Spleen (tissue), 11 donors: Measurements from ENCODE around the gene HERPUD1. TPM values are rescaled to one million over a fixed set of nuclear protein-coding genes. Genes with fewer than 3 reads are reported as not detected.

Experiments used
- DNase-seq: peaks from one replicate; pipeline ENCODE4 v3.0.0-alpha.2; 2020
- H3K27ac ChIP-seq, 8 donors: fragments of 200-600 bp; sonication (generic) in 7 of 8; 1 replicate in 4 of 8; 2 replicates in 4 of 8; pipeline versions ENCODE4 v1.5.0 to v1.8.0; 2016 to 2021; ENCODE audit warnings: inconsistent platforms in 4 of 8, mild to moderate bottlenecking in 4 of 8, moderate library complexity in 1 of 8
- H3K27me3 ChIP-seq, 7 donors: fragments of 200-600 bp; sonication (generic) in 6 of 7; replicated peaks in 1 of 7; 1 replicate in 4 of 7; 2 replicates in 3 of 7; pipeline versions ENCODE4 v1.5.0 to v1.8.0; 2016 to 2021; ENCODE audit warnings: inconsistent platforms in 3 of 7, mild to moderate bottlenecking in 1 of 7
- H3K36me3 ChIP-seq, 6 donors: fragments of 200-600 bp; sonication (generic) in 5 of 6; 1 replicate in 4 of 6; 2 replicates in 2 of 6; pipeline versions ENCODE4 v1.5.0 to v1.8.0; 2016 to 2021; ENCODE audit warnings: inconsistent platforms in 2 of 6
- H3K4me1 ChIP-seq, 6 donors: fragments of 200-600 bp; sonication (generic) in 5 of 6; 1 replicate in 3 of 6; 2 replicates in 3 of 6; pipeline versions ENCODE4 v1.5.0 to v1.8.0; 2016 to 2021; ENCODE audit warnings: inconsistent platforms in 3 of 6
- H3K4me3 ChIP-seq, 8 donors: fragments of 200-600 bp; sonication (generic) in 7 of 8; 1 replicate in 4 of 8; 2 replicates in 4 of 8; pipeline versions ENCODE4 v1.5.0 to v1.8.0; 2016 to 2021; ENCODE audit warnings: inconsistent platforms in 4 of 8, mild to moderate bottlenecking in 4 of 8, moderate library complexity in 2 of 8
- H3K9me3 ChIP-seq, 8 donors: fragments of 200-600 bp; sonication (generic) in 7 of 8; 1 replicate in 4 of 8; 2 replicates in 4 of 8; pipeline versions ENCODE4 v1.5.0 to v1.8.0; 2016 to 2021; ENCODE audit warnings: inconsistent platforms in 4 of 8
- CTCF ChIP-seq, 11 experiments: fragments of 200-600 bp in 7 of 11; fragments of 450-650 bp in 4 of 11; sonication (generic) in 4 of 11; IDR thresholded peaks in 8 of 11; conservative IDR thresholded peaks in 3 of 11; 1 replicate in 7 of 11; 2 replicates in 4 of 11; pipeline versions ENCODE4 v1.4.0 to v1.8.0; 2016 to 2021; ENCODE audit warnings: antibody characterized with exemption in 11 of 11, inconsistent platforms in 4 of 11, mild to moderate bottlenecking in 1 of 11
- POLR2A ChIP-seq, 3 donors: fragments of 450-650 bp; IDR thresholded peaks; one replicate each; pipeline ENCODE4 v1.5.1; 2017; ENCODE audit warnings: antibody characterized with exemption in 3 of 3, mild to moderate bottlenecking in 1 of 3
- POLR2AphosphoS5 ChIP-seq, 3 donors: sonication (generic); formaldehyde crosslinking; IDR thresholded peaks; one replicate each; pipeline ENCODE4 v1.5.1; 2017; ENCODE audit warnings: antibody characterized with exemption in 3 of 3
- WGBS, 5 donors: extraction: QIAGEN DNeasy Blood & Tissue Kit in 3 of 5; methylation state at CpG; one replicate each; pipeline versions ENCODE4 v1.1.5 to v1.1.7; 2013 to 2018; 5-methylcytosine and 5-hydroxymethylcytosine counted together
- intact Hi-C: fragments of 100-400 bp; cut with DNase I; formaldehyde crosslinking; loops from one replicate; pipeline ENCODE4 v1.15.0; 2023; ENCODE audit warnings: low total_unique reads
- polyA plus RNA-seq, 3 donors: library from polyadenylated mRNA; stranded (reverse); fragments of 200-250 nt; gene quantifications; one replicate each; pipeline ENCODE4 v1.2.1, GENCODE V29; 2013
- total RNA-seq, 7 donors: library from RNA; depleted of rRNA in 3 of 7; stranded (reverse); fragments of >200 nt in 3 of 7; fragmentation: NEBNext Ultra II Directional in 4 of 7; extraction: Animal tissue kit (Norgen Biotek cat#: 25700) in 4 of 7; gene quantifications; one replicate each; pipeline versions ENCODE4 v1.1.0 to v1.2.1, GENCODE V29; 2016 to 2021
- donor health status: healthy with polysubstance abuse.
- donor health status: DM: no; HTN: no; CAD: no; lungs with moderate emphysema.
- donor health status: DM: no; HTN: no; CAD: no.
- donor health status: Bipolar disorder and iron deficiency.
- donor health status: healthy.
- donor health status: DM: no; HTN: no; CAD: no.
- donor health status: DM: yes; HTN: yes; CAD: no.

Gene HERPUD1
- total and polyA plus RNA-seq, 10 donors, result 84.1 to 370 (median 193) TPM

DNA sequence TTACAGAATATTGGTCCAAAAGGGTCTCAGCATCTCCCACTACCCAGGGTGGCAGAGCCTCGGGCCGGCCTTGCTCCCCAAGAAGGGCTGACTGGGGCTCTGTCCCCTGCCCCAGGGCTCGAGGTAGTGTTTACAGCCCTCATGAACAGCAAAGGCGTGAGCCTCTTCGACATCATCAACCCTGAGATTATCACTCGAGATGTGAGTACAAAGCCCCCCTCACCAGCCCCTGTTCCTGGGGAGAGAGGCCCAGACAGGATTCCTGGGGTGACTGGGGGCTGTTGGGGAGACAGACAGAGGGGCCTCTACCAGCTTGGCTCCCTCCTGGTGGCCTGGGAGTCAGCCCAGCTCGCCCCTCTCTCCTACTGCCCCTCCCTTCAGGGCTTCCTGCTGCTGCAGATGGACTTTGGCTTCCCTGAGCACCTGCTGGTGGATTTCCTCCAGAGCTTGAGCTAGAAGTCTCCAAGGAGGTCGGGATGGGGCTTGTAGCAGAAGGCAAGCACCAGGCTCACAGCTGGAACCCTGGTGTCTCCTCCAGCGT is 51.3 kb downstream of the HERPUD1 start:
- no peak overlapping the region for H3K4me3 ChIP-seq
- H3K4me1 ChIP-seq, result peaks cover 31 to 100% (median 75%) of the 10 kb centered on the region in 6 donors
- H3K27me3 ChIP-seq, result no peaks in the 10 kb centered on the region
- DNase-seq, result peak; percentile 69
- no peaks in the 10 kb centered on the region for H3K9me3 ChIP-seq
- 71 to 78% (median 76%) methylated on average over 8 to 9 of the region's 9 CpGs for WGBS, 5 donors
- H3K27ac ChIP-seq, result peak overlapping the region in 2 of 8 donors; percentile 26 to 27
- intact Hi-C loops, result no loop called here
- peaks cover 0 to 49% (median 4%) of the 10 kb centered on the region in 6 donors for H3K36me3 ChIP-seq
- TF ChIP-seq CTCF (IDR thresholded peaks at IDR 0.05 in 8 of 11, conservative IDR thresholded peaks at IDR 0.05 in 3 of 11) (no peak), POLR2A (IDR thresholded peaks at IDR 0.05) (no peak), POLR2AphosphoS5 (IDR thresholded peaks at IDR 0.05) (no peak)

DNA sequence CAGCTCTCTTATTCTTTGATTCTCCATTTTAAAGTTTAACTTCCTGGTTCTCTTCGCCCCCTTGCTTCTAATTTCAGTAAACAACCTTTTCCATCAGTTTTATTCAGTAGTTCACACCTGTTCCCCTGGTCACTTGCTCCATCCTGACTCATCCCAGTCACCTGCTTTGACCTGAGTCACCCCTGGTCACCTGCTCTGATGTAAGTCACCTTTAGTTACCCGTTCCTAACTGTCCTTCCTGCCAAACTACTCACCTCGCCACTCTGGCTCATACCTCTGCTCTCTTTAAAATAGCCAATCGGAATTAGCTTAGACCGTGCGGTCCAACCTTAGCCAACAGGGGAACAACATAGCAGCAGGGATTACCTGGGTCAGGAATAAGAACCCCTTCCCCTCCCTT is 52.7 kb downstream of the HERPUD1 start:
- intact Hi-C loops, result no loop called here
- TF ChIP-seq POLR2AphosphoS5 (IDR thresholded peaks at IDR 0.05) (no peak), POLR2A (IDR thresholded peaks at IDR 0.05) (no peak), CTCF (IDR thresholded peaks at IDR 0.05 in 8 of 11, conservative IDR thresholded peaks at IDR 0.05 in 3 of 11) (no peak)
- peak; percentile 17 for DNase-seq
- peak overlapping the region in 5 of 8 donors; percentile 56 to 96 (median 94) for H3K27ac ChIP-seq
- peaks cover 0 to 49% (median 4%) of the 10 kb centered on the region in 6 donors for H3K36me3 ChIP-seq
- H3K4me1 ChIP-seq, result peaks cover 37 to 97% (median 74%) of the 10 kb centered on the region in 6 donors
- 86 to 93% (median 90%) methylated on average over 6 of the region's 6 CpGs for whole genome bisulfite sequencing, 5 donors
- no peak overlapping the region for H3K4me3 ChIP-seq
- H3K9me3 ChIP-seq, result no peaks in the 10 kb centered on the region
- H3K27me3 ChIP-seq, result no peaks in the 10 kb centered on the region

- DNase-seq, result peak; percentile 74
- H3K4me3 ChIP-seq, result no peak overlapping the region
- peaks cover 37 to 97% (median 74%) of the 10 kb centered on the region in 6 donors for H3K4me1 ChIP-seq
- 60 to 78% (median 68%) methylated on average over 7 of the region's 7 CpGs for WGBS, 5 donors
- no peak for TF ChIP-seq POLR2AphosphoS5 (IDR thresholded peaks at IDR 0.05)
- no peak for TF ChIP-seq CTCF (IDR thresholded peaks at IDR 0.05 in 8 of 11, conservative IDR thresholded peaks at IDR 0.05 in 3 of 11)
- TF ChIP-seq POLR2A (IDR thresholded peaks at IDR 0.05), result no peak
- peaks cover 0 to 49% (median 4%) of the 10 kb centered on the region in 6 donors for H3K36me3 ChIP-seq
- H3K27me3 ChIP-seq, result no peaks in the 10 kb centered on the region
- peak overlapping the region; percentile 56 to 96 (median 82) for H3K27ac ChIP-seq
- H3K9me3 ChIP-seq, result no peaks in the 10 kb centered on the region
- intact Hi-C loops, result no loop called here
Measured at GRCh38 chr16:56985288-56985961, 53.5 kb downstream of the HERPUD1 start.

GRCh38 chr16:56985962-56986360 is 54.0 kb downstream of the HERPUD1 start:
- peaks cover 42 to 97% (median 75%) of the 10 kb centered on the region in 6 donors for H3K4me1 ChIP-seq
- DNase-seq, result peak; percentile 49

More at GRCh38 chr16:56985962-56986360, 54.0 kb downstream of the HERPUD1 start:
- no peak overlapping the region for H3K4me3 ChIP-seq
- 49 to 100% (median 55%) methylated on average over 1 to 2 of the region's 2 CpGs for WGBS, 5 donors
- TF ChIP-seq POLR2A (IDR thresholded peaks at IDR 0.05), result no peak
- no peak for TF ChIP-seq CTCF (IDR thresholded peaks at IDR 0.05 in 8 of 11, conservative IDR thresholded peaks at IDR 0.05 in 3 of 11)
- no peak for TF ChIP-seq POLR2AphosphoS5 (IDR thresholded peaks at IDR 0.05)
- H3K27me3 ChIP-seq, result no peaks in the 10 kb centered on the region
- peak overlapping the region; percentile 56 to 96 (median 82) for H3K27ac ChIP-seq
- no peaks in the 10 kb centered on the region for H3K9me3 ChIP-seq
- intact Hi-C loops, result no loop called here
- peaks cover 0 to 53% (median 4%) of the 10 kb centered on the region in 6 donors for H3K36me3 ChIP-seq
